ENCODE results near the gene LIX1.

- TF ChIP-seq POLR2AphosphoS5 (IDR thresholded peaks at IDR 0.05) (no peak), CTCF (IDR thresholded peaks at IDR 0.05) (no peak)
Measured at GRCh38 chr5:97135868-97136267, 6.5 kb downstream of the LIX1 start.
